HepG2 (cell line): ENCODE data around the gene GALNTL6. TPM values are rescaled to one million over a fixed set of nuclear protein-coding genes. Genes with fewer than 3 reads are reported as not detected.

Experiments used
- ATAC-seq: fragments of 200-7000 bp; cut with Tn5 transposase; 3 replicates; pipeline ENCODE4 v1.9.1; 2020; ENCODE audit warnings: mild to moderate bottlenecking, moderate library complexity
- BruUV-seq: library from RNA; stranded (reverse); fragments of 400-500 nt; replicated peaks from 2 replicates; lab custom pipeline; 2021; lab: Mats Ljungman, UMichigan
- CTCF ChIA-PET: fragments of 300-600 bp; formaldehyde crosslinking; extraction: SDS; loops from one replicate; lab custom pipeline; 2021; ENCODE audit warnings: low total read pairs, inconsistent platforms, low intra/inter-chr PET ratio; lab: Yijun Ruan, JAX
- POLR2A ChIA-PET: fragments of 350-600 bp; sonication (Branson Sonifier 250); formaldehyde crosslinking; loops from one replicate; lab custom pipeline; 2020; ENCODE audit warnings: antibody characterized with exemption, inconsistent platforms; lab: Yijun Ruan, JAX
- DNase-seq: peaks from one replicate; pipeline ENCODE4 v3.0.0-alpha.2; 2015; ENCODE audit warnings: low spot score
- FAIRE-seq: peaks from 3 replicates; lab custom pipeline; 2011; peaks lifted over from hg19 to GRCh38; lab: Jason Lieb, UNC
- H2AFZ ChIP-seq: one replicate; pipeline ENCODE4 v1.6.1; 2011; ENCODE audit warnings: low read length, inconsistent platforms
- H3K27ac ChIP-seq: fragments of 300-600 bp; 3 replicates; pipeline ENCODE4 v1.8.0; 2011; ENCODE audit warnings: mixed run types, mild to moderate bottlenecking, mixed read lengths, low read length, inconsistent platforms; ENCODE audit not compliant: insufficient read depth; ENCODE audit errors: extremely low read length
- H3K27me3 ChIP-seq, 2 experiments: fragments of 200-600 bp in 1 of 2; 2 replicates in 1 of 2; 3 replicates in 1 of 2; pipeline versions ENCODE4 v1.6.0 to v1.8.0; 2011; ENCODE audit warnings: low read length in 2 of 2, mild to moderate bottlenecking in 2 of 2, moderate library complexity in 2 of 2, inconsistent platforms in 1 of 2; ENCODE audit not compliant: insufficient read depth in 2 of 2, control insufficient read depth in 1 of 2
- H3K36me3 ChIP-seq, 2 experiments: fragments of 200-600 bp in 1 of 2; replicated peaks in 1 of 2; 2 replicates in 1 of 2; 3 replicates in 1 of 2; pipeline versions ENCODE4 v1.5.1 to v1.8.0; 2011; ENCODE audit warnings: low read length in 2 of 2, inconsistent platforms in 1 of 2; ENCODE audit not compliant: insufficient read depth in 2 of 2, control insufficient read depth in 1 of 2
- H3K4me1 ChIP-seq: 2 replicates; pipeline ENCODE4 v1.5.1; 2012; ENCODE audit warnings: low read length, inconsistent platforms; ENCODE audit not compliant: insufficient read depth
- H3K4me2 ChIP-seq: 2 replicates; pipeline ENCODE4 v1.6.0; 2011; ENCODE audit warnings: low read depth, low read length, inconsistent platforms
- H3K4me3 ChIP-seq, 3 experiments: fragments of 200-600 bp in 1 of 3; sonication (generic), shearing (Covaris generic) in 1 of 3; replicated peaks in 1 of 3; 2 replicates each; pipeline ENCODE4 v1.5.1; 2011 to 2016; ENCODE audit warnings: low read length in 3 of 3, inconsistent platforms in 2 of 3, low read depth in 2 of 3, mild to moderate bottlenecking in 2 of 3, control low read depth in 1 of 3, mixed read lengths in 1 of 3; ENCODE audit not compliant: insufficient read depth in 1 of 3
- H3K79me2 ChIP-seq: one replicate; pipeline ENCODE4 v1.6.1; 2011; ENCODE audit warnings: low read length, inconsistent platforms; ENCODE audit not compliant: insufficient read depth
- H3K9ac ChIP-seq: 2 replicates; pipeline ENCODE4 v1.6.0; 2011; ENCODE audit warnings: mild to moderate bottlenecking, low read depth, low read length, inconsistent platforms; ENCODE audit not compliant: insufficient read depth
- H3K9me3 ChIP-seq: 2 replicates; pipeline ENCODE4 v1.5.1; 2012; ENCODE audit warnings: mild to moderate bottlenecking, low read length
- H4K20me1 ChIP-seq: 2 replicates; pipeline ENCODE4 v1.6.0; 2011; ENCODE audit warnings: inconsistent platforms, mild to moderate bottlenecking, low read length, moderate library complexity; ENCODE audit not compliant: insufficient read depth
- BRCA1 ChIP-seq: sonication (generic); formaldehyde crosslinking; IDR thresholded peaks from 2 replicates; pipeline ENCODE4 v1.4.0; 2020; ENCODE audit warnings: missing genetic modification reagents
- CCDC6 ChIP-seq: sonication (generic); formaldehyde crosslinking; IDR thresholded peaks from 2 replicates; pipeline ENCODE4 v1.8.1; 2022; ENCODE audit warnings: mild to moderate bottlenecking, missing genetic modification reagents, moderate library complexity
- FOSL2 ChIP-seq: sonication (generic); formaldehyde crosslinking; IDR thresholded peaks from 2 replicates; pipeline ENCODE4 v1.4.0; 2020; ENCODE audit warnings: missing genetic modification reagents
- GLMP ChIP-seq: sonication (generic); formaldehyde crosslinking; IDR thresholded peaks from 2 replicates; pipeline ENCODE4 v1.9.0; 2021; ENCODE audit warnings: missing genetic modification reagents, mild to moderate bottlenecking, borderline replicate concordance
- MED1 ChIP-seq: sonication (generic); formaldehyde crosslinking; IDR thresholded peaks from 2 replicates; pipeline ENCODE4 v1.4.0; 2020; ENCODE audit warnings: missing genetic modification reagents
- NCOA5 ChIP-seq: sonication (generic); formaldehyde crosslinking; IDR thresholded peaks from 2 replicates; pipeline ENCODE4 v1.4.0; 2020; ENCODE audit warnings: missing genetic modification reagents
- NFIC ChIP-seq: IDR thresholded peaks from 2 replicates; pipeline ENCODE4 v1.6.1; 2012; ENCODE audit warnings: mild to moderate bottlenecking, low read length, inconsistent platforms
- NPAS2 ChIP-seq: sonication (generic); formaldehyde crosslinking; IDR thresholded peaks from 2 replicates; pipeline ENCODE4 v1.8.0; 2022; ENCODE audit warnings: mild to moderate bottlenecking, missing genetic modification reagents, borderline replicate concordance
- RFX3 ChIP-seq: IDR thresholded peaks from 2 replicates; pipeline ENCODE4 v1.6.1; 2016; ENCODE audit warnings: missing biosample characterization, missing genetic modification reagents
- SMAD9 ChIP-seq: sonication (generic); formaldehyde crosslinking; IDR thresholded peaks from 2 replicates; pipeline ENCODE4 v1.5.1; 2020; ENCODE audit warnings: mild to moderate bottlenecking, missing genetic modification reagents
- TRIM22 ChIP-seq: fragments of 450-650 bp; IDR thresholded peaks from 2 replicates; pipeline ENCODE4 v1.6.1; 2017
- ZHX2 ChIP-seq, 2 experiments: sonication (generic) in 1 of 2; formaldehyde crosslinking in 1 of 2; IDR thresholded peaks; 2 replicates each; pipeline versions ENCODE4 v1.6.1 to v1.9.0; 2014 to 2022; ENCODE audit warnings: antibody characterized with exemption in 1 of 2, borderline replicate concordance in 1 of 2, inconsistent platforms in 1 of 2, low read depth in 1 of 2, missing genetic modification reagents in 1 of 2
- ZNF20 ChIP-seq: sonication (generic); formaldehyde crosslinking; IDR thresholded peaks from 2 replicates; pipeline ENCODE4 v1.4.0; 2020; ENCODE audit warnings: mild to moderate bottlenecking, moderate library complexity, missing genetic modification reagents
- ZNF280B ChIP-seq: sonication (generic); formaldehyde crosslinking; IDR thresholded peaks from 2 replicates; pipeline ENCODE4 v1.5.0; 2020; ENCODE audit warnings: missing genetic modification reagents, mild to moderate bottlenecking, borderline replicate concordance
- ZNF33B ChIP-seq: sonication (generic); formaldehyde crosslinking; IDR thresholded peaks from 2 replicates; pipeline ENCODE4 v1.5.1; 2020; ENCODE audit warnings: mild to moderate bottlenecking, missing genetic modification reagents
- WGBS: methylation state at CpG from one replicate; pipeline ENCODE4 v1.1.6; 2017; ENCODE audit warnings: low lambda C conversion rate; 5-methylcytosine and 5-hydroxymethylcytosine counted together
- in situ Hi-C: cut with HindIII; loops from 2 replicates; pipeline ENCODE4 v1.10.0; 2017; ENCODE audit warnings: low pct_unique_long_range_greater_than_20kb; ENCODE audit not compliant: extremely low pct_ligation_motif_present
- intact Hi-C: fragments of 100-400 bp; cut with micrococcal nuclease; formaldehyde crosslinking; loops from one replicate; pipeline ENCODE4 v1.10.0; 2022; ENCODE audit not compliant: unreplicated experiment
- polyA plus RNA-seq, 8 experiments: library from polyadenylated mRNA; depleted of rRNA in 3 of 8; stranded (reverse) in 7 of 8; unstranded in 1 of 8; fragments of >200 nt; fragmentation: Illumina TruSeq in 4 of 8; extraction: Trizol in 4 of 8; gene quantifications; 2 replicates each; pipeline versions ENCODE4 v1.2.1 to v1.2.3, GENCODE V29; 2011 to 2016; ENCODE audit warnings: low read depth in 4 of 8, missing spikeins in 1 of 8, mixed read lengths in 1 of 8; ENCODE audit not compliant: insufficient read depth in 1 of 8
- total RNA-seq, 5 experiments: library from RNA; depleted of rRNA; stranded (reverse); fragments of >200 nt; fragmentation: Illumina TruSeq; extraction: Trizol; gene quantifications; 2 replicates each; pipeline ENCODE4 v1.2.3, GENCODE V29; 2016; ENCODE audit warnings: low read depth in 1 of 5

The GALNTL6 gene
- total and polyA plus RNA-seq, 2 of the 13 experiments (the other 11 are each of a cell fraction or from before 2014, with no cell fraction given) = not detected

- TF ChIP-seq ZNF280B (CRISPR knock-in tag) (no peak), TRIM22 (no peak), NPAS2 (no peak), ZNF33B (CRISPR knock-in tag) (no peak)
These were observed 878.3 kb downstream of the GALNTL6 start (continued) for GRCh38 chr4:172691552-172691951.

GRCh38 chr4:172692701-172693100 lies 879.5 kb downstream of the GALNTL6 start:
- Histone ChIP-seq H3K9me3 (peaks cover 75% of the 10 kb centered on the region), H3K9ac (no peak overlapping the region), H3K36me3 (no peaks in the 10 kb centered on the region), H3K27me3 (no peaks in the 10 kb centered on the region), H3K4me1 (no peaks in the 10 kb centered on the region), H3K4me3 (no peak overlapping the region), H3K27ac (no peak overlapping the region), H2AFZ (no peak overlapping the region), H3K79me2 (no peaks in the 10 kb centered on the region), H3K4me2 (no peak overlapping the region), H4K20me1 (no peaks in the 10 kb centered on the region)
- ChIA-PET POLR2A (no interaction called here), CTCF (no interaction called here)
- no peak for ATAC-seq
- BruUV-seq = no TSS peak
- no peak for DNase-seq
- in situ Hi-C loops = no loop called here
- WGBS = 94% methylated on average over 2 of the region's 2 CpGs
- intact Hi-C loops = no loop called here
- no peak for FAIRE-seq
- TF ChIP-seq NCOA5 (no peak), ZHX2 (IDR thresholded peaks at IDR 0.05; ENCODE audit: low read depth) (no peak), ZHX2 (CRISPR knock-in tag; IDR thresholded peaks at IDR 0.05; ENCODE audit: borderline replicate concordance) (no peak), BRCA1 (CRISPR knock-in tag) (no peak), CCDC6 (no peak), NFIC (no peak), GLMP (CRISPR knock-in tag) (no peak), MED1 (no peak), RFX3 (CRISPR knock-in tag) (no peak), ZNF20 (CRISPR knock-in tag) (no peak), SMAD9 (CRISPR knock-in tag) (no peak), FOSL2 (CRISPR knock-in tag) (no peak)
